ENCODE measurements around the gene CLPTM1.

CLPTM1 gene

DNA sequence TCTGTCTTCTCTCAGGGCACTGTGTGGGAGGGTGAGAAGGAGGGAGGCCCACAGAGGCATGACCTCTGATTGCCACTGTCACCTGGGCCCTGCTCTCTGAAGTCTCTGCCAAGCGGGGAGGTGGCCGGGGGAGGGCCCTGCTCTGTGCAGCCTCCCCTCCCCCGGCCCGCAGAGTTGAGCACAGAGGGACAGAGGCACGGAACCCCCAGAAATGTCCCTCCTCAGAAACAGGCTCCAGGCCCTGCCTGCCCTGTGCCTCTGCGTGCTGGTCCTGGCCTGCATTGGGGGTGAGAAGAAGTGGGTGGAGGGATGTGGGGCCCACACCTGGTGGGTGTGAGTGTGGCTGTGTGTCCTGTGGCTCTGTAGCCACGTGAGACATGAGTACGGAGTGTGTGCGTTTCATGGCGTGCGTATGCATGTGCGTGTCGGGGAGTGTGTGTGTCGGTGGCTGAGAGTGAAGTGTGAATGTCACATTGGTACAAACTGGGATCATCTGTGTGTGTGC lies 13.1 kb upstream of the CLPTM1 start, which contains the start of gene APOC4:
TSS of gene APOC4 (plus strand) at position 171 of the 505 bp plus-strand sequence. CDS start at position 212, 41 bp downstream.
- Histone ChIP-seq H3K4me3 (ENCODE audit: low read depth, low read length, poor library complexity, severe bottlenecking) (peak within 1 kb of the TSS; percentile 47), H4K20me1 (ENCODE audit: insufficient read depth, low read length) (no peaks in the 10 kb centered on the region), H2AFZ (ENCODE audit: low read length) (0 out of 2 replicates have a peak within 1 kb of the TSS, but pooled peaks have one; percentile 34), H3K36me3 (ENCODE audit: insufficient read depth, low read length) (no peaks in the 10 kb centered on the region), H3F3A (ENCODE audit: insufficient read depth, low read length) (peaks cover 4% of the 10 kb centered on the region; the same call in 1 of the 2 replicates), H3K27me3 (ENCODE audit: insufficient read depth, low read length) (no peaks in the 10 kb centered on the region), H3K27ac (ENCODE audit: low read depth, low read length, poor library complexity, severe bottlenecking) (peak within 1 kb of the TSS; percentile 91), H3K9me2 (ENCODE audit: low read depth, low read length) (no peaks in the 10 kb centered on the region), H3K9ac (ENCODE audit: low read length) (peak within 1 kb of the TSS; percentile 58; the same call in 1 of the 2 replicates), H3K79me2 (ENCODE audit: insufficient read depth, low read length) (no peaks in the 10 kb centered on the region), H3K4me1 (ENCODE audit: insufficient read depth, low read length, severe bottlenecking) (peaks cover 56% of the 10 kb centered on the region), H3K4me2 (ENCODE audit: low read length) (peak within 1 kb of the TSS; percentile 52), H3K9me3 (ENCODE audit: low read length) (no peaks in the 10 kb centered on the region)
- TF ChIP-seq CTCF (IDR thresholded peaks at IDR 0.05; ENCODE audit: low read length) (no peak), EZH2 (IDR thresholded peaks at IDR 0.05; ENCODE audit: borderline replicate concordance, low read length) (no peak)

GRCh38 chr19:44943801-44944249 lies 11.4 kb upstream of the CLPTM1 start:
- Histone ChIP-seq H3K9me2 (ENCODE audit: low read depth, low read length) (no peaks in the 10 kb centered on the region), H3K4me3 (ENCODE audit: low read depth, low read length, poor library complexity, severe bottlenecking) (no peak overlapping the region), H3K27ac (ENCODE audit: low read depth, low read length, poor library complexity, severe bottlenecking) (peak overlapping the region; percentile 79), H3K79me2 (ENCODE audit: insufficient read depth, low read length) (no peaks in the 10 kb centered on the region), H4K20me1 (ENCODE audit: insufficient read depth, low read length) (no peaks in the 10 kb centered on the region), H3F3A (ENCODE audit: insufficient read depth, low read length) (peaks cover 4% of the 10 kb centered on the region; the same call in 1 of the 2 replicates), H3K9me3 (ENCODE audit: low read length) (no peaks in the 10 kb centered on the region), H3K4me1 (ENCODE audit: insufficient read depth, low read length, severe bottlenecking) (peaks cover 68% of the 10 kb centered on the region), H2AFZ (ENCODE audit: low read length) (no peak overlapping the region), H3K9ac (ENCODE audit: low read length) (peak overlapping the region; percentile 13; the same call in 1 of the 2 replicates), H3K27me3 (ENCODE audit: insufficient read depth, low read length) (no peaks in the 10 kb centered on the region), H3K4me2 (ENCODE audit: low read length) (peak overlapping the region; percentile 31; the same call in 1 of the 2 replicates), H3K36me3 (ENCODE audit: insufficient read depth, low read length) (no peaks in the 10 kb centered on the region)
- TF ChIP-seq EZH2 (IDR thresholded peaks at IDR 0.05; ENCODE audit: borderline replicate concordance, low read length) (no peak), CTCF (IDR thresholded peaks at IDR 0.05; ENCODE audit: low read length) (peak; percentile 16; the same call in 1 of the 2 replicates)

GRCh38 chr19:44947041-44947581 lies 8.1 kb upstream of the CLPTM1 start:
- Histone ChIP-seq H4K20me1 (ENCODE audit: insufficient read depth, low read length) (no peaks in the 10 kb centered on the region), H3K9me3 (ENCODE audit: low read length) (no peaks in the 10 kb centered on the region), H3K4me1 (ENCODE audit: insufficient read depth, low read length, severe bottlenecking) (peaks cover 70% of the 10 kb centered on the region), H3F3A (ENCODE audit: insufficient read depth, low read length) (peaks cover 4% of the 10 kb centered on the region; the same call in 1 of the 2 replicates), H2AFZ (ENCODE audit: low read length) (no peak overlapping the region), H3K27me3 (ENCODE audit: insufficient read depth, low read length) (no peaks in the 10 kb centered on the region), H3K4me2 (ENCODE audit: low read length) (peak overlapping the region; percentile 52), H3K36me3 (ENCODE audit: insufficient read depth, low read length) (no peaks in the 10 kb centered on the region), H3K4me3 (ENCODE audit: low read depth, low read length, poor library complexity, severe bottlenecking) (peak overlapping the region; percentile 56), H3K9me2 (ENCODE audit: low read depth, low read length) (no peaks in the 10 kb centered on the region), H3K79me2 (ENCODE audit: insufficient read depth, low read length) (no peaks in the 10 kb centered on the region), H3K9ac (ENCODE audit: low read length) (no peak overlapping the region; the same call in 1 of the 2 replicates), H3K27ac (ENCODE audit: low read depth, low read length, poor library complexity, severe bottlenecking) (peak overlapping the region; percentile 79)
- TF ChIP-seq EZH2 (IDR thresholded peaks at IDR 0.05; ENCODE audit: borderline replicate concordance, low read length) (no peak), CTCF (IDR thresholded peaks at IDR 0.05; ENCODE audit: low read length) (no peak)

Data from OCI-LY1 (cell line).